ENCODE measurements around the gene TASP1.

Gene TASP1

DNA sequence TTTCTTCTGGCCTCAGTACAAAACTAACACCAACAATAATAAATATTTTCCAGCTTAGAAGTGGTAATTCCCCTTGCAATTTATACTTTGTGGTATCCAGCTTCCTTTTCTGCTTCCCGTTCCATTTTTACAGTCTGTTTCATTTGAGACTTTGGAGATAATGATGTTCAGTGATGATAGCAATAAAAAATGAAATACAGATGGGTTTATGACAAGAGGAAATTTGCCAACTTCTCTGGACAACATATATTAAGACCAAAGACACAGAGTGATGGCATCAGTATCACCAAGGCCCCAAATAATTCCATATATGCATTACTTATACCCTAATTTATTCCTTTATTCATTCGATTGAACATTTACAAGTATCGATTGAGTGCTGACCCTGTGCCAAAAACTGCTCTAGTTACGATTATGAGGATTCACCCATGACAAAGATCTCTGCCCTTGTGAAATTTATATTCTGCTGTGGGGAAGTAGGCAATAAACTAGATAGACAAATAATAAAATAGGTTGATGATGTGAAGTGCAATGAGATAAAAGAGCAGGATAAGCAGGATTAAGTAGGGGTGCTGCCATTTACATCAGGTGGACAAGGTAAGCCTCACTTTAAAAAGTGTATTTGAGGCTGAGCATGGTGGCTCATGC lies 18.1 kb upstream of the TASP1 start:
- Histone ChIP-seq H2AFZ (ENCODE audit: low read depth, low read length) (no peak overlapping the region), H3K4me1 (ENCODE audit: insufficient read depth, low read length) (peaks cover 9% of the 10 kb centered on the region), H3K4me3 (ENCODE audit: low read depth in 1 of 2, low read length in 2 of 2) (no peak overlapping the region), H3K9ac (ENCODE audit: low read depth, low read length) (no peak overlapping the region), H3K27ac (ENCODE audit: low read length) (no peak overlapping the region), H4K20me1 (ENCODE audit: insufficient read depth, low read length) (no peaks in the 10 kb centered on the region), H3K9me3 (ENCODE audit: insufficient read depth, low read length, severe bottlenecking) (no peaks in the 10 kb centered on the region), H3K4me2 (ENCODE audit: insufficient read depth, low read length) (no peak overlapping the region), H3K36me3 (ENCODE audit: insufficient read depth, low read length) (no peaks in the 10 kb centered on the region), H3K27me3 (ENCODE audit: insufficient read depth, low read length, poor library complexity) (no peaks in the 10 kb centered on the region), H3K79me2 (ENCODE audit: insufficient read depth, low read length) (no peaks in the 10 kb centered on the region)
- DNase-seq (no peak), ATAC-seq (ENCODE audit: insufficient read depth, low read depth) (no peak)
- TF ChIP-seq, protein P1, sequence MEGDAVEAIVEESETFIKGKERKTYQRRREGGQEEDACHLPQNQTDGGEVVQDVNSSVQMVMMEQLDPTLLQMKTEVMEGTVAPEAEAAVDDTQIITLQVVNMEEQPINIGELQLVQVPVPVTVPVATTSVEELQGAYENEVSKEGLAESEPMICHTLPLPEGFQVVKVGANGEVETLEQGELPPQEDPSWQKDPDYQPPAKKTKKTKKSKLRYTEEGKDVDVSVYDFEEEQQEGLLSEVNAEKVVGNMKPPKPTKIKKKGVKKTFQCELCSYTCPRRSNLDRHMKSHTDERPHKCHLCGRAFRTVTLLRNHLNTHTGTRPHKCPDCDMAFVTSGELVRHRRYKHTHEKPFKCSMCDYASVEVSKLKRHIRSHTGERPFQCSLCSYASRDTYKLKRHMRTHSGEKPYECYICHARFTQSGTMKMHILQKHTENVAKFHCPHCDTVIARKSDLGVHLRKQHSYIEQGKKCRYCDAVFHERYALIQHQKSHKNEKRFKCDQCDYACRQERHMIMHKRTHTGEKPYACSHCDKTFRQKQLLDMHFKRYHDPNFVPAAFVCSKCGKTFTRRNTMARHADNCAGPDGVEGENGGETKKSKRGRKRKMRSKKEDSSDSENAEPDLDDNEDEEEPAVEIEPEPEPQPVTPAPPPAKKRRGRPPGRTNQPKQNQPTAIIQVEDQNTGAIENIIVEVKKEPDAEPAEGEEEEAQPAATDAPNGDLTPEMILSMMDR (IDR thresholded peaks at IDR 0.05; ENCODE audit: borderline replicate concordance, extremely low read depth, low read length, poor library complexity, severe bottlenecking) = no peak
- TF ChIP-seq EZH2 (IDR thresholded peaks at IDR 0.05; ENCODE audit: borderline replicate concordance, low read depth, low read length, severe bottlenecking) = no peak

DNA sequence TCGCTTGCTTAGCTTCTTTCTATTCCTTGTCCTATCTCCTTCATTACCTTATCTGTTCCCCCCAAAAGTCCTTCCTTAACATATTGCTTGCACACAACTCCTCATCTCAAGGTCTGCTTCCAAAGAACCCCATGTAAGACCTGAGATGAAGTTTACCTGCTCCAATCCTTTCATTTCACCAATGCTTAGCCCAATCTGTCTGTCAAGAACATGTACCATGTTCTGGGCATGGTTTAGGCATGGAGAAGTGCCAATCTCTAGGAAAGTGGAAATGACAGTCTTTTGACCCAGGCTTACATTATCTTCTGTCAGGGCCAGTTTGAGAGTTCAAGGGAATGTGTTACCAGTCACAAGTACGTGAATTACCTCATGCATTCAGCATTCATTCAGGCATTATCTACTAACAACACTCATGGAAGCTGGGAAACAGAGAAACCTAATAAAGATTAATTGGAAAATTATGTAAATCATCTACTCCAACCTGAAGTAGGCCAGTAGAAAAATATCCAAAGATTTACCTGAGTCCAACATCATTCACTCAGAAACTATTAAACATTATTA lies 15.8 kb upstream of the TASP1 start:
- ATAC-seq (ENCODE audit: insufficient read depth, low read depth) = no peak
- no peaks in the 10 kb centered on the region for H3K36me3 ChIP-seq (ENCODE audit: insufficient read depth, low read length)
- H3K27ac ChIP-seq (ENCODE audit: low read length) = no peak overlapping the region
- no peak overlapping the region for H3K9ac ChIP-seq (ENCODE audit: low read depth, low read length)
- TF ChIP-seq, protein P1 (IDR thresholded peaks at IDR 0.05; ENCODE audit: borderline replicate concordance, extremely low read depth, low read length, poor library complexity, severe bottlenecking) = no peak
- TF ChIP-seq EZH2 (IDR thresholded peaks at IDR 0.05; ENCODE audit: borderline replicate concordance, low read depth, low read length, severe bottlenecking) = no peak
- H3K4me3 ChIP-seq (ENCODE audit: low read depth in 1 of 2, low read length in 2 of 2) = no peak overlapping the region
- no peak overlapping the region for H3K4me2 ChIP-seq (ENCODE audit: insufficient read depth, low read length)
- no peaks in the 10 kb centered on the region for H3K9me3 ChIP-seq (ENCODE audit: insufficient read depth, low read length, severe bottlenecking)
- no peak for DNase-seq
- no peaks in the 10 kb centered on the region for H4K20me1 ChIP-seq (ENCODE audit: insufficient read depth, low read length)
- H3K27me3 ChIP-seq (ENCODE audit: insufficient read depth, low read length, poor library complexity) = no peaks in the 10 kb centered on the region
- peak overlapping the region; percentile 3; the same call in 1 of the 2 replicates for H2AFZ ChIP-seq (ENCODE audit: low read depth, low read length)
- no peaks in the 10 kb centered on the region for H3K79me2 ChIP-seq (ENCODE audit: insufficient read depth, low read length)
- peaks cover 7% of the 10 kb centered on the region for H3K4me1 ChIP-seq (ENCODE audit: insufficient read depth, low read length)

DNA sequence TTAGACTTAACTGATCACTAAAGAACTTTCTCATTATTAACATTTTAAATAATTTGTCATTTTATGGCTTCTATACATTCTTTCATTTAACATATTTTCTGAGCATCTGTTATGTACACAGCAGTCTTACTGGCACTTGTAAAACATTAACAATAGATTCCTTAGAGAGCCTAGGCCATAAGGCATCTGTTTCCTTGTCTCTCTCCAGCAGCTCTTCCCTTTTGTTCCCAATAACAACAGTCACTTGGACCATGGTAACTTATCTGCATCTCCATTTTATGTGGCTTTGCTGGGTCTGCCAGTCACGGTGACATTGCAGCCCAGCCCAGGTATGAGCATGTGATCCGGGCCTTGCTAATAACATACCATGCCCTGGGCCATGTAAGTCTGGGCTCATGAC lies 11.7 kb upstream of the TASP1 start:
- Histone ChIP-seq H3K9me3 (ENCODE audit: insufficient read depth, low read length, severe bottlenecking) (no peaks in the 10 kb centered on the region), H3K27ac (ENCODE audit: low read length) (no peak overlapping the region; the same call in 1 of the 2 replicates), H3K4me1 (ENCODE audit: insufficient read depth, low read length) (peaks cover 4% of the 10 kb centered on the region; the same call in 1 of the 2 replicates), H3K4me3 (ENCODE audit: low read depth in 1 of 2, low read length in 2 of 2) (no peak overlapping the region), H3K4me2 (ENCODE audit: insufficient read depth, low read length) (no peak overlapping the region), H3K9ac (ENCODE audit: low read depth, low read length) (no peak overlapping the region), H3K36me3 (ENCODE audit: insufficient read depth, low read length) (no peaks in the 10 kb centered on the region), H2AFZ (ENCODE audit: low read depth, low read length) (0 out of 2 replicates have a peak overlapping the region, but pooled peaks have one; percentile 9), H4K20me1 (ENCODE audit: insufficient read depth, low read length) (no peaks in the 10 kb centered on the region), H3K79me2 (ENCODE audit: insufficient read depth, low read length) (no peaks in the 10 kb centered on the region), H3K27me3 (ENCODE audit: insufficient read depth, low read length, poor library complexity) (no peaks in the 10 kb centered on the region)
- DNase-seq = no peak
- ATAC-seq (ENCODE audit: insufficient read depth, low read depth) = no peak
- TF ChIP-seq, protein P1 (IDR thresholded peaks at IDR 0.05; ENCODE audit: borderline replicate concordance, extremely low read depth, low read length, poor library complexity, severe bottlenecking) = no peak
- TF ChIP-seq EZH2 (IDR thresholded peaks at IDR 0.05; ENCODE audit: borderline replicate concordance, low read depth, low read length, severe bottlenecking) = no peak

Data from DND-41 (cell line).